ENCODE data around the gene COL25A1. TPM values are rescaled to one million over a fixed set of nuclear protein-coding genes. Genes with fewer than 3 reads are reported as not detected.

The COL25A1 gene
- total and polyA plus RNA-seq, 2 donors (not counting 3 experiments of a cell fraction or from before 2014, with no cell fraction given): 0.21 to 3.5 TPM

DNA sequence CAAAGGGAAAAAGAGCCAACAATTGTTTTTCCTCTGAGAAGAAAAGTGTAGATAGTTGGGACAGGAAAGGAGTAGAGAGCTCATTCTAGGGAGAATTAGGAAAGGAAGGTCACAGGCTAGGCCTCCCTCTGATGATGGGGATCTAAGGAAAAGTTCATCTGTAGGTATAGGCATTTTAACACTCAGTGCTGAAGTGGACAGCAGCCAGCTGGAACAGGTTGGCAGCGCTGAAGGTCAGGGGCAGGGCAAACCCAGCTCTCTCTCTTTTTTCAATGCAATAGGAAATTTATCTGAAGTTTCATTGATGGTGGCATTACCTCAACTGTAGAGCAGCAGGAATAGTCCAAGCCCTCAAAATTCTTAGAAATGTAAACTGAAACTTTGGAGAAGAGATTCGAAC lies 441.1 kb downstream of the COL25A1 start:
- Histone ChIP-seq H3K27ac (ENCODE audit: insufficient read depth, low read depth, low read length) (no peak overlapping the region), H3K36me3 (ENCODE audit: control insufficient read depth in 2 of 2, extremely low read depth in 1 of 2, insufficient read depth in 2 of 2, low read length in 2 of 2) (no peaks in the 10 kb centered on the region), H2AFZ (ENCODE audit: low read depth, low read length) (no peak overlapping the region), H3K27me3 (ENCODE audit: control insufficient read depth in 2 of 2, insufficient read depth in 2 of 2, low read length in 2 of 2) (no peaks in the 10 kb centered on the region), H4K20me1 (replicated peaks; ENCODE audit: control insufficient read depth, extremely low read depth, insufficient read depth, low read length) (no peaks in the 10 kb centered on the region), H3K4me2 (ENCODE audit: insufficient read depth, low read length) (no peak overlapping the region), H3K9ac (replicated peaks; ENCODE audit: extremely low read depth, insufficient read depth, low read length) (no peak overlapping the region), H3K79me2 (ENCODE audit: control insufficient read depth, insufficient read depth, low read length) (no peaks in the 10 kb centered on the region), H3K9me1 (replicated peaks; ENCODE audit: control insufficient read depth, extremely low read depth, insufficient read depth, low read length) (no peaks in the 10 kb centered on the region), H3K4me3 (replicated peaks in 1 of 3; ENCODE audit: insufficient read depth in 1 of 3, low read depth in 1 of 3, low read length in 3 of 3) (no peak overlapping the region), H3K9me3 (replicated peaks; ENCODE audit: control insufficient read depth, insufficient read depth, low read length) (no peaks in the 10 kb centered on the region), H3K4me1 (ENCODE audit: control insufficient read depth, extremely low read depth, insufficient read depth, low read length) (no peaks in the 10 kb centered on the region)
- DNase-seq (ENCODE audit: low read depth, low spot score) (peak; percentile 26), FAIRE-seq (no peak)
- dilution Hi-C loops (cut with MboI; ENCODE audit: extremely low pct_ligation_motif_present, low sequenced_read_pairs): no loop called here
- TF ChIP-seq GATA2 (IDR thresholded peaks at IDR 0.05; ENCODE audit: insufficient read depth, insufficient read length, low read depth, low read length): no peak
- no peak for TF ChIP-seq POLR2AphosphoS5 (IDR thresholded peaks at IDR 0.05; ENCODE audit: insufficient read depth, low read depth, low read length)
- no peak for TF ChIP-seq MYC (IDR thresholded peaks at IDR 0.05; ENCODE audit: low read depth, low read length)
- no peak for TF ChIP-seq JUN (IDR thresholded peaks at IDR 0.05; ENCODE audit: borderline replicate concordance, insufficient read depth, insufficient read length, low read depth)
- TF ChIP-seq, protein P1, sequence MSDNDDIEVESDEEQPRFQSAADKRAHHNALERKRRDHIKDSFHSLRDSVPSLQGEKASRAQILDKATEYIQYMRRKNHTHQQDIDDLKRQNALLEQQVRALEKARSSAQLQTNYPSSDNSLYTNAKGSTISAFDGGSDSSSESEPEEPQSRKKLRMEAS (IDR thresholded peaks at IDR 0.05; ENCODE audit: insufficient read depth, insufficient read length): no peak
- TF ChIP-seq FOS (IDR thresholded peaks at IDR 0.05; ENCODE audit: borderline replicate concordance, insufficient read depth, low read length): no peak
- TF ChIP-seq, protein P2, sequence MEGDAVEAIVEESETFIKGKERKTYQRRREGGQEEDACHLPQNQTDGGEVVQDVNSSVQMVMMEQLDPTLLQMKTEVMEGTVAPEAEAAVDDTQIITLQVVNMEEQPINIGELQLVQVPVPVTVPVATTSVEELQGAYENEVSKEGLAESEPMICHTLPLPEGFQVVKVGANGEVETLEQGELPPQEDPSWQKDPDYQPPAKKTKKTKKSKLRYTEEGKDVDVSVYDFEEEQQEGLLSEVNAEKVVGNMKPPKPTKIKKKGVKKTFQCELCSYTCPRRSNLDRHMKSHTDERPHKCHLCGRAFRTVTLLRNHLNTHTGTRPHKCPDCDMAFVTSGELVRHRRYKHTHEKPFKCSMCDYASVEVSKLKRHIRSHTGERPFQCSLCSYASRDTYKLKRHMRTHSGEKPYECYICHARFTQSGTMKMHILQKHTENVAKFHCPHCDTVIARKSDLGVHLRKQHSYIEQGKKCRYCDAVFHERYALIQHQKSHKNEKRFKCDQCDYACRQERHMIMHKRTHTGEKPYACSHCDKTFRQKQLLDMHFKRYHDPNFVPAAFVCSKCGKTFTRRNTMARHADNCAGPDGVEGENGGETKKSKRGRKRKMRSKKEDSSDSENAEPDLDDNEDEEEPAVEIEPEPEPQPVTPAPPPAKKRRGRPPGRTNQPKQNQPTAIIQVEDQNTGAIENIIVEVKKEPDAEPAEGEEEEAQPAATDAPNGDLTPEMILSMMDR (IDR thresholded peaks at IDR 0.05; ENCODE audit: extremely low read depth in 1 of 2, insufficient read depth in 1 of 2, low read depth in 1 of 2, low read length in 2 of 2): no peak
- TF ChIP-seq POLR2A (IDR thresholded peaks at IDR 0.05; ENCODE audit: low read depth, low read length): no peak
- TF ChIP-seq EZH2 (IDR thresholded peaks at IDR 0.05; ENCODE audit: borderline replicate concordance, low read depth, low read length, severe bottlenecking): no peak
- ChIA-PET POLR2A (no interaction called here), CTCF (interaction anchor here (1.0 to 1.5 kb wide), 4 partner anchors 16 to 545 kb away, joined by 3 to 6 read pairs (median 4); no protein-coding TSS in a partner anchor)
- BruUV-seq (replicated peaks): no TSS peak
- intact Hi-C loops (cut with micrococcal nuclease): no loop called here
